Superior temporal gyrus (tissue), 1 donor: ENCODE data around the gene TEKT4.
"Not testable (repeated sequence)": the region's sequence is repeated elsewhere in the genome, so short reads cannot be mapped to it uniquely, and the experiment has no call there.

Experiments used
- DNase-seq: peaks from one replicate; pipeline ENCODE4 v3.0.0-alpha.2; 2016; ENCODE audit errors: extremely low spot score

Gene TEKT4, protein sequence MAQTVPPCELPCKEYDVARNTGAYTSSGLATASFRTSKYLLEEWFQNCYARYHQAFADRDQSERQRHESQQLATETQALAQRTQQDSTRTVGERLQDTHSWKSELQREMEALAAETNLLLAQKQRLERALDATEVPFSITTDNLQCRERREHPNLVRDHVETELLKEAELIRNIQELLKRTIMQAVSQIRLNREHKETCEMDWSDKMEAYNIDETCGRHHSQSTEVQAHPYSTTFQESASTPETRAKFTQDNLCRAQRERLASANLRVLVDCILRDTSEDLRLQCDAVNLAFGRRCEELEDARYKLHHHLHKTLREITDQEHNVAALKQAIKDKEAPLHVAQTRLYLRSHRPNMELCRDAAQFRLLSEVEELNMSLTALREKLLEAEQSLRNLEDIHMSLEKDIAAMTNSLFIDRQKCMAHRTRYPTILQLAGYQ

DNA sequence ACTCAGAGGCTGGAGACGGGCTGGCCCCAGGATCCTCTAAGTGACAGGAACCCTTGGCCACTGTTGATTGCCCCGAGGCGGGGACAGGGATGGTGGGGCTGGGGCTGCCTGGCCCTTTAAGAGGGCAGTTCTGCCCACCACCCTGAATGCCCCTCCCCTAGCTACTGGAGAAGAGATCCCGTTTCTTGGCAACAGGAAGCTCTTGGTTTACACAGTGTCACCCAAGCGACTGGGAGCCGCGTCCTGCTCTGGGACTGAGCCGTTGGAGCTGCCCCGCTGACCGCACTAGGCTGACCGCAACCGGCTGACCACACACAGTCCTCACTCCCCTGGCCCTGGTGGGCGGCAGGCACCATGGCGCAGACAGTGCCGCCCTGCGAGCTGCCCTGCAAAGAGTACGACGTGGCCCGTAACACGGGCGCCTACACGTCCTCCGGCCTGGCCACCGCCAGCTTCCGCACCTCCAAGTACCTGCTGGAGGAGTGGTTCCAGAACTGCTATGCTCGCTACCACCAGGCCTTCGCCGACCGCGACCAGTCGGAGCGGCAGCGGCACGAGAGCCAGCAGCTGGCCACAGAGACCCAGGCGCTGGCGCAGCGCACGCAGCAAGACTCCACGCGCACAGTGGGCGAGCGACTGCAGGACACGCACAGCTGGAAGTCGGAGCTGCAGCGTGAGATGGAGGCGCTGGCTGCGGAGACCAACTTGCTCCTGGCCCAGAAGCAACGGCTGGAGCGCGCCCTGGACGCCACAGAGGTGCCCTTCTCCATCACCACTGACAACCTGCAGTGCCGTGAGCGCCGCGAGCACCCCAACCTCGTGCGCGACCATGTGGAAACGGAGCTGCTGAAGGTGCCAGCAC lies at the start of gene TEKT4:
Gene TEKT4, plus strand, starts transcription at position 205 of the 862 bp plus-strand sequence. Its CDS starts 150 bp downstream, at position 355.
- no peak for DNase-seq

DNA sequence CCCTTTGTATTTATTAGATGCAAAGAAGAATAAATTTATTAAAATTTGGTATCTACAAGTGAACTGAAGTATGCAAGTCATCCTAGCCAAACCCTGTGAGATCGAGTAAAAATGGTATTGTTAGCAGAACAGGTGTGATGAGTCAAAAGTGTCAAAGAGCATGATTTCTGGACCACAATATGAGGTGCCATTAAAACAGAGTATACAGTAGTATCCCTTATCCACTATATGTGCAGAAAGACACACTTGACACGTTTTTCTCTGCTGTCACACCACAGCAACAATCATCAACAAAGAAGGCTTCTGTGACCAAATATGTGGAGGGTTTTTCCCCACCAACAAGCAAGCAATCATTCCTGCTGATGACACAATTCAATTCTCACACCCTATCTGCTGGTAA lies 32.0 kb upstream of the TEKT4 start:
- DNase-seq, result not testable (repeated sequence)

DNA sequence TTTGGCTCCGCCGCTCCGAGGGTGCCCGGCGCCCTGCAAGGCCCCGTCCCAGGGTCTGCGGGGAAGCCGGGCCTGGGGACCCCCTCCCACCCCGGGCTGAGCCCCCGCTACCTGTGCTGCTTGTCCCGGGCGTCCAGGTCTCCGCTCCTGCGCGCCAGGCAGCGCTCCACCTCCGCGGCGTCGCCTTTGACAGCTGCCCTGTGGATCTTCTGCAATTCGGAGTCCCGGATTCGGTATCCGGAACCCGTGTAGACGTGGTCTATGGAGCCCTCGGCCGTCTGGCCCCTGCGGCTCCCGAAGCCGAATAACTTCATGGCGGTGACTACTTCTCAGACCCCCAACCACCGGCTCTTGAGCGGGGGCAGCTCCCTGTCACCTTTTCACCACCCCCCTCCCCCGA lies 14.4 kb upstream of the TEKT4 start:
- not testable (repeated sequence) for DNase-seq

DNA sequence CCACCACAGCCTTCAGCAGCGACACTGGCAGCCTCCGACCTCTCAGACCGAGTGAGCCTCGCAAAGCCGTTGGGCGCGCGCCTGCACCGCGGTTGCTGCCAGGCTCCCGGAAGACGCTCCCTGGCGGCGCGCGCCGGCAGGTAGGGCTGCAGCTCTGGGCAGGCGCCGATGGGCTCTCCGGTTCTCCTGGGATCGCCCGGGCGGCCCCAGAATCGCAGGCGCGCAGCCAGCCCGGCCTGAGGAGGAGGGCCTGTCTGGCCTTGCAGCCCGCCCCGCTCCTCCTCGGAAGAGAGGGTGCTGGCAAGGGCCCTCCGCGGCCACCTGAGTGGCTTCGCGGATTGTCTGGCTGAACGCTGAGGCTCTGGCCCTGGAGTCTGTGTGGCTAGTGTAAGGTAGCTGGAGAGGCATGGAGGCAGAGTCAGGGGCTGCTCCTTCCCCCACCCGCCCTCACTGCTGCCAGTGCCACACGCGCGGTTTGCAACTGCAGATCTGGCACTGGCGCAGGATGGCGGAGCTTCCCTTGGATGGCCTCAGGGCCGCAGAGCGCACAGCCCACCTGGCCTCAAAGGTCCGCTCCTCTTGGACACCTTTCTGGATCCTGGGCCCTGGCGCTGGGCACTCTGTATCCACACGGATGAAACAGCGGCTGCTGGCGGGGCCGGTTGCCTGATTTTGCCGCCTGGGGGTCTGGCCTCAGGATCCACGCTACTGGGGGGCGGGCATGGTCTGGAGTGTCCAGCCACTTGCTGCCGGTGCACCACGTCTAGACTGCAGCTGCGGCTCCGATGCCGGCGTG lies 13.7 kb upstream of the TEKT4 start:
- not testable (repeated sequence) for DNase-seq

DNA sequence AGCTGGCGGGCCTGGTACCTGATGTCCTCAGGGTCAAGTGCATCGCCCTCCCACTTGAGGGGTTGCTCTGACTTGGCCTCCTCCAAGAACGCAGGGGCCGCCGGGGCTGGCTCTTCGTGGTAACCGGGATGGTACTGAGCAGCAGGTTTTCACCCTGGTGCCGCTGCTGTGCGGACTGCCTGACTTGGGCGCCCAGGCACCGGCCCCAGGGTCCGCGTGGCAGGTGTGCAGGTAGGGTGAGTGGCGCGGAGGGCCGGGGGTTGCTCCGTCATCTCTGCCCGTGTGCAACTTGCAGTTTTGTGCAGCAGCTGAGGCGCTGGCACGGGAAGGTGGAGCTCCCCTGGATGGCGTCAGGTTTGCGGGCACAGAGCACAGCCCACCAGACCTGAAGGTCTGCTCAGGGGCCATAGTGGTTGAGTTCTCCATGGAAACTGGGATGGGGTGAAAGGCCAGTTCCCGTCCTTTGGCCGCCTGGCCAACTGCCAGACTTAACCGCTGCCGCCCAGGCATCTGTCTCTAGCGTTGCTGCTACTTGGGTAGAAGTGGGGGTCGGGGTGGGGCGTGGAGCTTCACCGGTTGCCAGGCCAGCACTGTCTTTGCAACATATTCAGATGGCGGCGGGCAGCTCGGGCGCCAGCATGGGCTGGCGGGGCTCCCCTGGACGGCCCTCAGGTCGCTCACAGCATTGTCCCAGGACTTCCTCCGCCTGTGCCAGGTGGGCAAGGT lies 12.9 kb upstream of the TEKT4 start:
- not testable (repeated sequence) for DNase-seq

DNA sequence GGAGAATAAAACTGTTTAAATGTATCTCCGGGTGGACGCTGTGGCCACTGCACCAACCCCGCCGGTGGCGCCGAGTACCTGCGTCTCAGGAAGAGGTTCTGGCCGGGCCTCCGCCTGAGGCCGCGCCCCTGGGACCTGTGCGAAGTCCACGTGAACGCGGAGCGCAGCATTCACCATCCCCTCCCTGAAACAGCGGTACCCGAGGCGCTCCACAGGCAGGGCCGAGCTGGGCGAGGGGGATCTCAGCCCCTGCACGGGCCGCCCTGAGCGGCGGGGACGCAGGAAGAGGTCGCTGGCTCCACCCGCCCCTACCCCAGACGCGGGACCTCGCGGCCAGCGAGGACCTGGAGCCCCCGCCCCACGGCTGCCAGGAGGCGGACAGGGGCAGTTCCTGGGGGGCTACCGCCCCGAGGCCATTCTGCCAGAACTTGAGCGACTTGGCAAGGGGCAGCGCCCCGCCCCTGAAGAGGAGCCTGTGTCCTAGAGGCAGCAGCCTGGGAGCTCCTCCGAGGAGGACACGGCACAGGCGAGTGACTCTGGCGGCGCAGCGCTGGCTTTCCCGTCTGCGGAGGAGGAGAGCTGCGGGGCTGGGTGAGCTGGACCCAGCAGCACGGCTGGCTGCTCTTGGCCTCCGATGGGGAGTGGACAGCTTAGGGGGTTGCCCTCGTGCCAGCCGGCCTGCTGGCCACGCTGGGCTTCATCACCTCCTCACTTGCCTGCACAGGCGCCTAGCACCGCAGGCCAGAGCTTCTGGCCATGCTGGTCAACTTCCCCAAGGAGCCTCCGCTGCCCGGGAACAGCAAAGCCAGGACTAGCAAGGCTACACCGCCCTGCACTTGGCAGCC lies 9.7 kb upstream of the TEKT4 start:
- no peak for DNase-seq

DNA sequence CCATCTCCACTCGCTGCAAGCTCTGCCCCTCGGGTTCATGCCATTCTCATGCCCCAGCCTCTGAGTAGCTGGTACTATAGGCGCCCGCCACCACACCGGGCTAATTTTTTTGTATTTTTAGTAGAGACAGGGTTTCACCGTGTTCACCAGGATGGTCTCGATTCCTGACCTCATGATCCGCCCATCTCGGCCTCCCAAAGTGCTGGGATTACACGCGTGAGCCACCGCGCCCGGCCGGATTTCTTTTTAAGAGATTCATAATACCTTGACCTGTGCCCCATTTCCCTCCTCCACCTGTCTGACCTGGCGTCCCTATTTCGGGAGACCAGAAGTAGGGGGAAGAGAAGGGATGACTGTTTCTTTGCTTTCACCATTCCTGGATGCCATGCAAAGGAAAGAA lies 8.3 kb upstream of the TEKT4 start:
- not testable (repeated sequence) for DNase-seq

DNA sequence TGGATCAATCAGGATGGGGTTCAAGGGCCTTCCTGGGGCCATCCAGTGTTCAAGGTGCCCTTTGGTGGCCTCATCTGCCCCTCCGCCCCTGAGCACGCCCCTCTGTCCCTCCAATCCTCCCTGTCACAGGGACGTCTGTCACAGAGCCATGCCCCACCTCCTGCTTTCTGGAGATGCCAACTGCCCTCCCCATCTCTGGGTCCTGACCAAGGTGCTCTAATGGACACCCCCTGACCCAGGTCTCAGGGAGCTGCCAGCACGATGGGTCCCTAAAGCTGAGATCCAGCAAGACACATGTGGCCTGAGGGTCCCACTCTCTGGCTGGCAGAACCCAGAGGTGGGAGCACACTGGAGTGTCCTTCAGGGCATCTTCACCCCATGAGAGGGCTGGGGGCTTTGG lies 2.1 kb upstream of the TEKT4 start:
- no peak for DNase-seq

DNA sequence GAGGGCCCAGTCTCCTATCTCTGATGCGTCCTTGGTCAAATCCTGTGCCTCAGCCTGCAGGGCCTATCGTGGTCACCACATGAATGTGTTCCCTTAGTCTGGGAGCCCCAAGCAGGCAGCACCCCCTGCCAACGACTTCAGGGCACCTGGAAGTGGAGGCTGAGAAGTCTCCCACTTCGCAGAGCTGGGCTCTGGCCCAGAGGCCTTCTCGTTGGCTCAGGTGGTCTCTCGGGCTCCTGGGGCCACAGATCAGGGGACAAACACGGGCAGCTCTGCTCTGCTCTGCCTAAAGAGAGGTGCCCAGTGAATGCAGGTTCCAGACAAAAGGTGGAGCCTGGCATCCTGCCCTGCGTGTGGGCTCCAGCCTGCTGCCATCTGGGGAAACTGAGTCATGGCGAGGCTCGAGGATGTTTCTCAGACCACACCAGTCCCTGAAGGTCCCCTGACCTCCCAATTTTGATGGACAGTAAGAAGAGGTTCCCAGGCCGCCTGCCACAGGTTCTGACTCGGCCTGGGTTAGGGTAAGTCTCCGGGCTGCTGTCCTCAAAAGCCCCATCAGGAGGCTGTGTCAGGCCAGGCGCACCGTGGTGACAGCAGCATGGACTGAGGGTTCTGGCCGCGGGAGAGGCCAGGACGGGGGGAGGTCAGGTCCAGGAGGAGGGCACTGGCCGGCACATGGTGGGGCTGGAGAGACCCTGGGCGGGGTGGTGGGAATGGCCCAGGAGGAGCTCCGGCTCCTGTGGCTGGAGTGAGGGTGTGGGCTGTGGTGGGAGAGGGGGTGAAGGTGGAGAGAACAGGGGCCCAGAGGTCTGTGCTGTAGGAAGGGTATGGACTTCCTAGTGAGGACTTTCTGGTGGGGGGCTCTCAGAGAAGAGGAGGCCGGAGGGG lies 1.4 kb upstream of the TEKT4 start:
- no peak for DNase-seq

DNA sequence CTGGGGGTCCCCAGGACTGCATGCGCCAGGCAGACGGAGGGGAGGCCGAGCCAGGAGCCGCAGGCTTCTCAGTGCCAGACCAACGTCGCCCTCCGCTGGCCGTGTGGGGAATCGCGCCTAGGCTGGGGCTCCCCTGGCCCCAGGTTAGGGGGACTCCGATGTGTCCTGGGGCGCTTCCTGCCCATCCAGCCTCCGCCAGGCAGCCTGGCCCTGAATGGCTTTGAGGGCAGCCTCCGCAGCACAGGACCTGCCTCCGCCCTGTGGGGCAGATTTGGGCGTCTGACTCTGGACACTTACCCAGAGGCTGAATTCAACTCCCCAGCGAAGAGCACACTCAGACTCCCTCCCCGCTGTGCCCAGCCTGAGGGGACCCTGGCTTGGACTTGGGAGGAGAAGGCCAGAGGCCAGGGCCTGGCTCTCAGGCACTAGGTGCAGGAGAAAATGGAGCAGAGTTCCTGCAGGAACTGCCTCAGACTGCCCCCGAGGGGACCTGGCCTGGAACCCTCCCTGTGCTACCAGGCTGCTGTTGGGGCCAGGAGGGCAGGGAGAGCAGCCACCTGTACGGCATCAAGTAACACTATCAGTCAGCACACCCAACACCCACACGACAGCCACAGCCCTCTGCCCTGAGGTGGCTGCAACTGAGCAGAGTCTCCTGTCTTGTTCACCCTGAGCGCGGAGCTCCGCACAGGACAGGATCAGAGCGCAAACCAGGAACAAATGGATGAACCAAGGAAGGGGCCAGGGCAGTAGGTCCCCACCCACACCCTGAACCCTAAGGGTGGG lies 597 bp upstream of the TEKT4 start:
- no peak for DNase-seq

DNA sequence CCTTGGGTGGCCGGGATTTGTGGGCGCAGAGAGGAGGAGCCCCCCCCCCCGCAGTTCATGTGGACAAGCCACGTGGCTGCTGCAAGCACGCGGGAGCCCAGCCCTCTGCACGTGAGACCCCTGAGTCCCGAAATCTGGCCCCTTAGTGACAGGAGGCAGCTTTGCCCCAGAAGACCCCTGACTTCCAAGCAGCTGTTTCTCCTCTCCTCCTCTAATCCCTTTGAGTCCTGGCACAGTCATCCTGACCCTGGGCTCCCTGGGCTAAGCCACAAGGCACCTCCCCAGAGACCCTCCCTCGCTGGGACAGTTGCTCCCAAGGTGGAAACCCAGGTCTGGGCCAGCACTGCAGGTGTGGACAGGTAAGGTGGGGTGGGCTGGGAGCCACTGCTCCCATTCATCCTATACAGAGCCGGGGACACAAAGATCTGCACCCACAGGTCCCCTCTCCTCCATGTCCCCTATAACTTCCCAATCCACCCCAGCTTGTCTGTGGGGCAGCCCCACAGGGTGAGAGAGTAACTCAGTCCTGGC lies 923 bp downstream of the TEKT4 start:
- DNase-seq, result no peak

DNA sequence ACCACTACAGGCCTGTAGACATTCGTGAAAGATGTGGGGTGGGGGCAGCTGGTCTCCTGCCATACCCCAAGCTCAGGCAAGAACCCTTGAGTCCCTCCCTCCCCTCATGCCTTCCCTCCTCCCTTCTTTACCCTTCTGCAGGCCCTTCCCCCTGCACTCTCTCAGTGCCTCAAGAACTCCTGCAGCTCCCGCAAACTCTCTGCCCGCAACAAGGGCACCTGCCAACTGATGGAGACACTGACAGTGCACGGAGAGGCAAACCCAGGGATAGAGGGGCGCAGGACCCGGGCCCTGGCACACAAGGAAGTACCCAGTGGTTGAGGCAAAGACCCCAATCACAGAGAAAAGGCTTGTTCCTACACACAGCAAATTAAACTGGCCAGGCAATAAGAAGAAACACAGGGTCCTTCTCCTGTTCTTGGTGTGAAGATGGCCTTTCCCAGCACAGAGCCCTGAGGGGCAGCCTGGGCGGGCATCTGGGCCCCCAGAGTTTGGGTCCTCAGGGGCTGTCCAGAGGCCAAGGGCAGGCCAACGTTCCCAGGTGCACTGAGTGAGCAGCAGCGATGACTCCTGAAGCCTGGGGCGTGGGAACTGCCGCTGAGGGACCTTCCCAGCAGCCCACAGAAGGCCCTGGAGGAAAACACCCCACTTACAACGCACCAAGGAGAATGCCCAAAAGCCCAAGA lies 1.6 kb downstream of the TEKT4 start:
- DNase-seq, result no peak

DNA sequence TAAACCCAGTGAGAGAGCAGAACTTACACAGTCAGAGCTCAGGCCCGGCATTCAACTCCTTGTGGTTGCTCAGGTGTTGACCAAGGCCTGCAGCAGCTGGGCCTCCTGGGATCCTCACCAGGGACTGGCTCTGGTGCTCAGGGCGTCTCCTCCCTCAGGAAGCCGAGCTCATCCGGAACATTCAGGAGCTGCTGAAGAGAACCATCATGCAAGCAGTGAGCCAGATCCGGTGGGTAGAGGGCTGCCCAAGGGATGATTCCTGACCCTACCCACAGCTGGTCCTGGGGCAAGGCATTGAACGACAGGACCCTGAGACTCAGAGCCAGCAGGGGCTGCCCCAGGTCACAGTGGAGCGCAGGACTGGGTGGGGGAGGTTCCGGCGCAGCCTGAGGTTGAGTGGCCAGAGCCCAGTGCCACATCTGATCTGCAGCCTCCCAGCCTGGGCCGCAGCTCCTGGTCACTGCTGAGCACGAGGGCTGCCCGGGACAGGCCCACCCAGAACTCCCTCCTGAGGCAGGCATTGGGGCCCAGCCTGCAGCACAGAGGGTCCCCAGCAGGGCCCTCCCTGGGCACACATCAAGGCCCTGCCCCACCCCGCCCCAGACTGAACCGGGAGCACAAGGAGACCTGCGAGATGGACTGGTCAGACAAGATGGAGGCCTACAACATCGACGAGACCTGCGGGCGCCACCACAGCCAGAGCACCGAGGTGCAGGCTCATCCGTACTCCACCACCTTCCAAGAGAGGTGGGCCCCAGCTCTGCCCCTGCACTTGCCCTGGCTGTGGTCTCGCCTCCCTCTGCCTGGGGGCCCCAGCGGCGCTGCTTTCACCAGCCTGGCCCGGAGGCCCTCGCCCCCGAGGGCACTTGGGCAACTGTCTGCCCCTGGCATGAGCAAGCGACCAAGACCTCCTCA lies 2.4 kb downstream of the TEKT4 start:
- no peak for DNase-seq

DNA sequence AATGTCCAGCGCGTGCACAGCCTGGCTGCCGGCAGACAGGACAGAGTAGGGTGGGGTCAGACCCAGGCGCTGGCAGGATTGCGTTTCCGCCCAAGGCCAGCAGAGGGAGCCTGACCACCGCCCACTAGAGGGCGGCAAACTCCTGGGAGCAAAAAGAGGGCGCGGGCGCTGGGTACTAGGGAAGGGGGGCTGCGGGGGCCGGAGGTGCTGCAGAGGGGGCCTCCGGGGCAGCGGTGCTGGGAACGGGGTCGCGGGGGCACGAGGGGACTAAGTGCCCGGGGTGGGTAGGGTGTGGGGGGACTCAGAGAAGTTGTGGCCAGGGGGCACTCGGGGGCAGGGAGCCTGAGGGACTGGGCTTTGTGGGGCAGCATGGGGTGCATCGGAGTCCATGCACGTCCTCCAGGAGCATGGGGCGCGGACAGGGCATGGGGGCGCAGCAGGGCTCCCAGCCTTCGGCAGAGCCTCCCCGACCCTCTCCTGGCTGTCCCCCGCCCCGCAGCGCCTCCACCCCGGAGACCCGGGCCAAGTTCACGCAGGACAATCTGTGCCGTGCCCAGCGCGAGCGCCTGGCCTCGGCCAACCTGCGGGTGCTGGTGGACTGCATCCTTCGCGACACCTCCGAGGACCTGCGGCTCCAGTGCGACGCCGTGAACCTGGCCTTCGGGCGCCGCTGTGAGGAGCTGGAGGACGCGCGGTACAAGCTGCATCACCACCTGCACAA lies 3.2 kb downstream of the TEKT4 start:
- DNase-seq, result no peak

DNA sequence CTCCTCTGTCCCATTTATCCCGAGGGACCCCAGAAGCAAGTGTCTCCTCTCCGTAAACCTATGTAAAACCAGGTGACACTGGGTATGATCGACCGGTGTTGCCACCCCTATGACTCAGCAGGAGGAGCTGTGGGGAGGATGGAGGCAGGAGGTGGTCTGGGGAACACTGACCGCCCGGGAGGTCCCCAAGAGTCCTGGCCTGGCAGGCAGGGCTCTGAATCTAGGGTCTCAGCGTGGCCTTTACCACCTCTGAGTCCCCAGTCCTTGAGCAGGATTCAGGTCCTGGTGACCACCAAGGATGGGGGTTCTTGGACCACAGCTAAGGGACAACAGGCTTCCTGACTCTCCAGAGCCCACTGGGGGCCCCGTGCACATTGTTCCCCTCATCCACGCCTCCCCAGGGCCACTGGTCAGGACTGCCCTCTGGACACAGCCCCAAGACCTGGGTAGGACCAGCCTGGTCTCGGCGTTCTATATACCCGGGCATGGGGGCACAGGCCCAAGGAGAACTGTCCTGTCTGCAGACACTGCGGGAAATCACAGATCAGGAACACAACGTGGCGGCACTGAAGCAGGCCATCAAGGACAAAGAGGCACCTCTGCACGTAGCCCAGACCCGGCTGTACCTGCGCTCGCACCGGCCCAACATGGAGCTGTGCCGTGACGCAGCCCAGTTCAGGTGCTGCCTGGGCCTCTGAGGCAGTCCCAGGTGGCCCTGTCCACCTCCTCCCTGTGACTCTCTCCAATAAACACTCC lies 4.0 kb downstream of the TEKT4 start:
- DNase-seq, result no peak
